ENCODE data around the gene SVOPL. TPM values are rescaled to one million over a fixed set of nuclear protein-coding genes. Genes with fewer than 3 reads are reported as not detected.

SVOPL gene
- total and polyA plus RNA-seq, 2 experiments from 2014 or later = 0.95 to 1.1 TPM

DNA sequence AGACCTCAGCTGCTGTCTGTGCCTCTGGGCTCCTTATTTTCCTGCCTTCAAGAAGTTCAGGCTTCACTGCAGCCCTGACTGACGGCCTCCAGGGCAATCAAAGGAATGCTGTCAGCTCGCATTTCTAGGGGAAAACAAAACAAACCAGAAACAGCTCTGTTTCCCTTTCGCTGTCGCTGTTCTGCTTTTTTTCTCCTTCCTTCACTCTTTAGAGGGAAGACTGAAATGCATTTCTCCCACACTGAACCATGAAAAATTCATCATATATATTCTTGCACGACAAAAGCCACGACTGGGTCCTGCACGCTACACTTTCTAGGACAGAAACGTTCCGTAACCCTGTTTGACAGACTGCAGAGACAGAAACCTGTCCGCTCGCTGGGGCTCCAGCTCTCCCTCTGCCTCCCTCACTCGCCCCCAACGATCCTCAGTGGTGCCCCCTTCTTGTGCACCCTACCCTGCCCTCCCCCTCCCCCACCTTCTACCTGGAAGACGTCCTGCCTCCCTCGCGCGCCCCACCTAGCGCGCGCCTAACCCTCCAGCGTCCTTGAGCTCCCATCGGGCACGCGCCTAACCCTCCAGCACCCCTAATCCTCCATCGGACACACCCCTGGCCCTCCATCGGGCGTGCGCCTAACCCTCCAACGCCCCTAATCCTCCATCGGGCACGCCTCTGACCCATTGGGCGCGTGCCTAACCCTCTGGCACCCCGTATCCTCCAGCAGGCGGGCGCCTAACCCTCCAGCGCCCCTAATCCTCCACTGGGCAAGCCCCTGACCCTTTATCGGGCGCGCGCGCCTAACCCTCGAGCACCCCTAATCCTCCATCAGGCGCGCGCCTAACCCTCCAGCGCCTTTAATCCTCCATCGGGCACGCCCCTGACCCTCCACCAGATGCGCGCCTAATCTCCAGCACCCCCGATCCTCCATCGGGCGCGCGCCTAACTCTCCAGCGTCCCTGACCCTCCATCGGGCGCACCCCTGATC is 37.1 kb downstream of the SVOPL start:
- H3K4me1 ChIP-seq (ENCODE audit: insufficient read depth) = peaks cover 28% of the 10 kb centered on the region
- H2AFZ ChIP-seq = peak overlapping the region; percentile 14
- H3K36me3 ChIP-seq (replicated peaks; ENCODE audit: insufficient read depth, low read depth) = no peaks in the 10 kb centered on the region
- H3K27me3 ChIP-seq = no peaks in the 10 kb centered on the region
- H3K4me3 ChIP-seq = peak overlapping the region; percentile 53
- peak overlapping the region; percentile 86 for H3K4me2 ChIP-seq
- H3K9me2 ChIP-seq (replicated peaks; ENCODE audit: insufficient read depth) = no peaks in the 10 kb centered on the region
- no peaks in the 10 kb centered on the region for H4K20me1 ChIP-seq (ENCODE audit: insufficient read depth, poor library complexity, severe bottlenecking)
- H3K79me2 ChIP-seq = no peaks in the 10 kb centered on the region
- WGBS (ENCODE audit: low lambda C conversion rate, missing lambda C conversion rate) = 34% methylated on average over 33 of the region's 59 CpGs
- H3K9me3 ChIP-seq (ENCODE audit: low read depth) = no peaks in the 10 kb centered on the region
- H3K27ac ChIP-seq = peak overlapping the region; percentile 40
- no peak for TF ChIP-seq EZH2 (IDR thresholded peaks at IDR 0.05; ENCODE audit: borderline replicate concordance)
- TF ChIP-seq EZH2phosphoT487 (IDR thresholded peaks at IDR 0.05; ENCODE audit: low read depth, severe bottlenecking, unreplicated experiment) = no peak
- no peak for TF ChIP-seq CTCF (IDR thresholded peaks at IDR 0.05; ENCODE audit: poor library complexity)
- DNase-seq (ENCODE audit: low spot score) = peak; percentile 49

- no peaks in the 10 kb centered on the region for H3K9me2 ChIP-seq (replicated peaks; ENCODE audit: insufficient read depth)
- H3K4me3 ChIP-seq = no peak overlapping the region
- DNase-seq (ENCODE audit: low spot score) = no peak
- WGBS (ENCODE audit: low lambda C conversion rate, missing lambda C conversion rate) = 59% methylated on average over 6 of the region's 6 CpGs
- no peak for TF ChIP-seq EZH2phosphoT487 (IDR thresholded peaks at IDR 0.05; ENCODE audit: low read depth, severe bottlenecking, unreplicated experiment)
- TF ChIP-seq CTCF (IDR thresholded peaks at IDR 0.05; ENCODE audit: poor library complexity) = no peak
- TF ChIP-seq EZH2 (IDR thresholded peaks at IDR 0.05; ENCODE audit: borderline replicate concordance) = no peak
- no peaks in the 10 kb centered on the region for H4K20me1 ChIP-seq (ENCODE audit: insufficient read depth, poor library complexity, severe bottlenecking)
- H3K27ac ChIP-seq = peak overlapping the region; percentile 3
- H3K27me3 ChIP-seq = no peaks in the 10 kb centered on the region
- H2AFZ ChIP-seq = no peak overlapping the region
- H3K79me2 ChIP-seq = no peaks in the 10 kb centered on the region
- H3K9me3 ChIP-seq (ENCODE audit: low read depth) = no peaks in the 10 kb centered on the region
- no peaks in the 10 kb centered on the region for H3K36me3 ChIP-seq (replicated peaks; ENCODE audit: insufficient read depth, low read depth)
- H3K4me1 ChIP-seq (ENCODE audit: insufficient read depth) = peaks cover 28% of the 10 kb centered on the region
- H3K4me2 ChIP-seq = peak overlapping the region; percentile 86
These were observed 38.2 kb downstream of the SVOPL start for GRCh38 chr7:138662991-138663320.

GRCh38 chr7:138662076-138662990 is 38.8 kb downstream of the SVOPL start:
- H3K4me1 ChIP-seq (ENCODE audit: insufficient read depth) = peaks cover 28% of the 10 kb centered on the region
- H3K4me2 ChIP-seq = no peak overlapping the region
- peak overlapping the region; percentile 6 for H3K27ac ChIP-seq
- no peak for DNase-seq (ENCODE audit: low spot score)
- H3K9me3 ChIP-seq (ENCODE audit: low read depth) = no peaks in the 10 kb centered on the region
- no peak overlapping the region for H2AFZ ChIP-seq
- no peaks in the 10 kb centered on the region for H3K36me3 ChIP-seq (replicated peaks; ENCODE audit: insufficient read depth, low read depth)
- H3K9me2 ChIP-seq (replicated peaks; ENCODE audit: insufficient read depth) = no peaks in the 10 kb centered on the region
- no peaks in the 10 kb centered on the region for H3K79me2 ChIP-seq
- 65% methylated on average over 5 of the region's 5 CpGs for WGBS (ENCODE audit: low lambda C conversion rate, missing lambda C conversion rate)
- no peaks in the 10 kb centered on the region for H4K20me1 ChIP-seq (ENCODE audit: insufficient read depth, poor library complexity, severe bottlenecking)
- H3K4me3 ChIP-seq = no peak overlapping the region
- no peak for TF ChIP-seq EZH2 (IDR thresholded peaks at IDR 0.05; ENCODE audit: borderline replicate concordance)
- no peaks in the 10 kb centered on the region for H3K27me3 ChIP-seq

Data from hepatocyte (in vitro differentiated cells).